ENCODE results near the gene FMNL3.
A peak's percentile ranks its signal among the peaks of the same experiment; 100 is the strongest.

FMNL3 gene

DNA sequence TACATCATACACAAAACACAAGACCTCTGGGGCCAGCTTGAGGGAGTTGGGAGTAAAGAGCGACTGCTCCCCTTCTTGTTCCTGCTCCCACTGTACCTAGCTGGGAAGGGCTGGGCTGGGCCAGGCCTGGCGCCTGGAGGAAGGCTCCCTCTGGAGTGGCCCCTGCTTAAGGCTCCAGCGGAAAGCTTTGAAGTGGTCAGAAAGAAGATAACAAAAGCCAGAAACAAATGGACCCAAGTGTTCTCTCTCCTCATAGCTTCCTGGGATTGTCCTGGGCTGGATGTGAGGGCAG, 58.5 kb downstream of the FMNL3 start:
- DNase-seq, result no peak

DNA sequence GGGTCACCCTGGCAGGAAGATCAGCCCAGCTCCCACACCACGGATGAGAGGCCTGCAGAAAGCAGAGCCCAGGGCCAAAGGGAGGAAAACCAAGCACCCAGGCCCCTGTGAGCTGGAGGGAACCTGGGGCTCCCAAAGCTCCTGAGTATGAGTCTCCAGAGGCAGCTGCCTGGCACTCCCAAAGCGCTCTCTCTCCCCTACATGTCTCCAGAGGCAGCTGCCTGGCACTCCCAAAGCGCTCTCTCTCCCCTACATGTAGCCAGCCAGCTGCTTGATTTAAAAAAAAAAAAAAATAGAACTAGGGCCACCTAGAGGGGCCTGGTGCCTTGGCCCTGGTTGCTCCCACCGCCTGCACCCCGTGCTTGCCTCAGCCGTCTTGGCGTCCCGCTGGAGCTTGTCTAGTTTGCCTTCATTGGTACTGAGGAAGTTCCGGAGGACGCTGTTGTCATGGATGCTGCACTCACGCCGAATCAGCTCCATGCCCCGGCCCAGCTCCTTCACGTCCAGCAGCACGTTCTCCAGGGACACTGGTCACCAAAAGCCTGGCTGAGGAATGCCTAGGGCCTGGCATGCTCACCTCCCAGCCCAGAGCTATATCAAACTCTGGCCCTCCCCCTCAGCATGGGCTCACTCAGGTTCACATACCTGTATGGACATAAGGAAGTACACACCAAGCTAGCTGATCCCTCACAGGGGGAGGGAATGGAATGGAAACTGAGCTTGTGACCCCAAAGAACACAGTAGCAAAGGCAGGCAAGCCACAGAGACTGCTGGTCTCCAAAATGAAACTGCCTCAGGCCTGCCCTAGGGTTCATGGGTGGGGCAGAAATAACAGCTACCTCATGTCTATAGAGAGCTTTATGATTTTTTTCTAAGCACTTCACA, 59.1 kb downstream of the FMNL3 start:
- DNase-seq, result no peak

DNA sequence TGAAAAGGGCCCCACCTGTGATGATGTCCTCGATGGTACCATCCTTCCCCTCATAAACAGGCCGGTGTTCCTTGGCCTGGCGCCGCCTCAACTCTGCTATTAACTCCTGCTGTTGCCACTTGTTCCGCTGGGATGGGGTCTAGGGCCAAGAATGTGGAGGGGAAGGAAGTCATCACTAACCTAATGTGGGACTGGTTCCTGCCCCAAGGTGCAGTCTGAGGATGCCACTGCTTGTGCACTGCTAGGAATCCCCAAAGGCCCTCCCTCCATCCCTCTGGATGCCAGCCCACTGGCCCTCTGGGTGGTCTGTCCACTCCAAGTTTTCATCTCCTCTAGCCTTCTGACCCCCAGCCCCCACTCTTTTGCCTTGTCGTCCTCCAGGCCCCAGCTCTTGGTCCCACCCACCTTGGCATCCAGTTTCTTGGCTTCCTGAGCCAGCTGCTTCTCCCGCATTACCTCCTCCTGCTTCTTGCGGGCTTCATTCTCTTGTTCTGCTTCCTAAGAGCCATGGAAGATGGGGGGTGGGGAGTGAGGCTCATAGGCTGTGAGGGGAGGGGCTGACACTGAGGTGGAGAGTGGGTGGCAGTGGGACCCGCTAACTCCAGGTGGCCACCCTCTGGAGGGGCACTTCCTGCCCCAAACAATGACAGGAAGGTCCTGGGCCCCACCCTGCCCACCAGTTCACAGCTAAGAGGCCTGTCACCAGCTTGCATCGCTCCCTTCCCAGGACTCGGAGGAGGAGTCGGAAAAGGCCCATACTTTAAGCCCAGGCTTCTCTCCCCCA, 60.1 kb downstream of the FMNL3 start:
- DNase-seq, result no peak

DNA sequence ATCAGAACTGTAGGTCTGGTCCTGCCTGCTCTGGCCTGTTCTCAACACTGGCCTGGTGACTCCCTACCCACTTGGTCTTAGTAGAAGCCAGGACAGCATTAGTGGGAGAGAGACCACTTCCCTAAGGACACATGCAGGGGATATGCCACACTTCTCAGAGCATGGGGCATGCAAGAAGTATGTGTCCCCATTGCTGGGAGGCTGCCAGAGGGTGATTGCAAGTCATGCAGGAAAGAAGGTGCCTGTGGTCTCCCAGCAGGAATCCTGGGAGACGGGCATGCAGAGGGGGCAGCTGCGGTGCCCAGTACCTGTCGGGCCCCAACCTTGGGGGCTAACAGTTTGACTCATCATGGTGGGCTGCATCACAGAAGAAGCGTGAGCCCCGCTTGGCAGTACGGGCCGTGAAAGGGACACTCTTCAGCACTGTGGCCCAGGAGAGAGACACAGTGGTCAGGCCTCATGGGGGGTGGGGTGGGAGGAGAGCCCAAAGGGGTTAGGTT, 60.8 kb downstream of the FMNL3 start:
- no peak for DNase-seq

DNA sequence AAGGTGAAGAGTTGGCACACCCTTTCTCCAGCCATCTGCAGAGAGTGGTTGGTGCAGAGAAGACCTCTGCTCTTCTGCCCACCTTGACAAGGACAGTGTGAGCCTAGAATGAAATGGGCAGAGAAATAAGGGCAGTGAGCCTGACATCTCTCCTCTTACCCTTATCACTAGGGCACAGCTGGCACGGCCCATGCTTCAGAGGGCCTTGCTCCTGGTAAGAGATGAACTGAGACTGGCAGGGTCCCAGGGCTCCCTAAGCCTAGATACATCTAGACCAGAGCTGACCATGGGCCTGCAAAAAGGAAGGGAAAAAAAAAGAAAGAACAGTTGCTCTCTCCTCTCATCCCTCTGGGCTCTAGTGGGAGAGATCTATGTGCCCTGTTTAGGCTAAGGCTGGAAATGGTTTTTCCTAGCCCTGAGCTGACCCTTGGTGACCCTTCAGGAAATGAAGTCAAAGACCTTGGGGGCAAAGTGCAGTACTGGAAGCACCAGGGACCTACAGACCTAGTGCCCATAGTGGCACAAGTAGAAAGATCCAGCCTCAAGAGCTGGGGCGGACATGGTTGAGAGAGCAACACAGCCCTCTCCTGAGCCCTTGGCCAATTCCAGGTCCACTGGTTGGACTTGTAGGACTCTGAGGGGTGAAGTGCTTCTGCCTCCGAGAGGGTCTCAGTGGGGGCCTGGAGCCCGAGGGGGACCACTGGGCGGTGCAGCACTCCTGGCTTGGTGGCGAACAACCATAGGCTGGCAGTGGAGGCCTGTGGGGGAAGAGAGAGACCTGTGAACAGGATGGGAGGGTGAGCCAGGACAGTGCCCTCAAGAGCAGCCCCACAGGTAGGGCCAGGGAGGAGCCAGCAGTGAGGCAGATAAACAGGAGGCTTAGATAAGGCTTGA, 61.8 kb downstream of the FMNL3 start:
- DNase-seq, result no peak

DNA sequence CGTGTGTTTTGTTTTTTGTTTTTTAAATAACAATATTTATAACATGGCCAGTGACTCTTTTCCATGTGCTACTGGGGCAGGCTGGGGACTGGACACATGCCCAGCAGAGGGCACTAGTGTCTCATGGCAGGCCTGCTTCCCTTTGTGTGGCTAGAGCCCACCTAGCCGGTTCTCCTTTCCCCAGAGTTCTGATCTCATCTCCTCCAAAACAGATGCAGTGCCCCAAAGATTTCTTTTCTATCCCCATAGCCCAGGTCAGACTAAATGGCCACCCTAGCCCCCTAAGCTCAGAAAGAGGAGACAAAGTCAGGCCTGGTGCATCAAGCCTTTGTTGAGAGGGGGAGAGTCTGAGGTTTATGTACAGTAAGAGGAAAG, 62.6 kb downstream of the FMNL3 start:
- DNase-seq, result peak; percentile 21

DNA sequence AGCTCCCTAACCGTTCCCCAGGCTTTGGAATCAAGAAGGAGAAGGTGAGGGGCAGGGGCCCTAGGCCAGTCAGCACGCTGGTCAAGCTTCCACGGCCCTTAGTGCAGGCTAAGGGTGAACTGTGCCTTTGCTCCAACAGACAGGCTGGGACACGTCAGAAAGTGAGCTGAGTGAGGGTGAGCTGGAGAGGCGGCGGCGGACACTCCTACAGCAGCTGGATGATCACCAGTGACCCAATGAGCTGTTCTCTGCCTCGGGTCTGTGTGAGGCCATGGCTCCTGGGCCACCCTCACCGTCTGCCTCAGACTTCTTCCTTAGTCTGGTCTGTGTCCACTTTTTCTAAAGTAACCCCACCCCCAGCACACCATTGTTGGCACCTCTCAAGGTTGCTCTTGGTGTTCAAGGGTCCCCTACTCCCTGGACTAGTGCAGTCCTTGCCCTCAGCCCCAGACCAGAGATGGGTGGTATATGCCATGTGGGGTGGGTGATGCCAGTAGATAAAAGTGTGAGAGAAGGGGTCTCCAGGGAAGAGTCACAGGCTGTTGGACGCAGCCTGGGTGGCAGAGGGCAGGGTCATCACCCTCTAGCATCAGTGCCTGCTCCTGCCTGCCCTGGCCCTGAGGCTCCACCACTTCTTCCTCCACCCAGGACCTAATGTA, 63.1 kb downstream of the FMNL3 start:
- no peak for DNase-seq

DNA sequence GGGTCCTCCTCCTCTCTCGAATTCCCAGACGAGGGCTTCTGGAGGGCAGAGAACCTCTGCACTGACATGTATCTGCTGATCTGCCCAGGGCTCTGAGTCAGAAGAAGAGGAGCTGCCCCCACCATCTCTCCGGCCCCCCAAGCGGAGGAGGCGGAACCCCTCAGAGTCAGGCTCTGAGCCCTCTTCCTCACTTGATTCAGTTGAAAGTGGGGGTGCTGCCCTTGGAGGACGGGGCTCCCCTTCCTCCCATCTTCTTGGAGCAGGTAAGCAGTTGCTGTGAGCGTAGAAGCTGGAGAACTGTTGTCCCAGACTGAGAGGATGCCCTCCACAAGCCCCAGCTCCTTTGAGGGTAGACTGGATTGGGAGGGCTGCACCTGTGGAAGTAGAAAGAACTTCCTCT, 64.1 kb downstream of the FMNL3 start:
- no peak for DNase-seq

DNA sequence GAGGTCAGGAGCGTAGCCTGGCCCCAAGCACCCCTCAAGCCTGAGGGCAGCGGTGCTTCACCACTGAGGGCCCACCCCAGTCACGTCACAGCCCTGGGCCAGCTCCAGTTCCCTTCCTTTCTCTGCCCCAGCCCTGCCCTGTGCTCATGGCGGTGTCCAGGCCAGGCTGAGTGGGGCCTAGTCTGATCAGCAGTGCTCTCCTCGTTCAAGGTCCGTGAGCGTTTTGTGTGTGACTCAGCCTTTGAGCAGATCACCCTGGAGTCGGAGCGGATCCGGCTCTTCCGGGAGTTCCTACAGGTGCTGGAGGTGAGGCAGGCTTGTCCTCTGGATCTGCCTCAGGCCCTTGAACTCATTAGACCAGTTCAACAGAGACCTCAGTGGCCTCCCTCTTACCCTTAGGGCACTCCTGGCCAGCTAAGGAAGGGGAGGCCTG, 64.8 kb downstream of the FMNL3 start:
- DNase-seq, result no peak

DNA sequence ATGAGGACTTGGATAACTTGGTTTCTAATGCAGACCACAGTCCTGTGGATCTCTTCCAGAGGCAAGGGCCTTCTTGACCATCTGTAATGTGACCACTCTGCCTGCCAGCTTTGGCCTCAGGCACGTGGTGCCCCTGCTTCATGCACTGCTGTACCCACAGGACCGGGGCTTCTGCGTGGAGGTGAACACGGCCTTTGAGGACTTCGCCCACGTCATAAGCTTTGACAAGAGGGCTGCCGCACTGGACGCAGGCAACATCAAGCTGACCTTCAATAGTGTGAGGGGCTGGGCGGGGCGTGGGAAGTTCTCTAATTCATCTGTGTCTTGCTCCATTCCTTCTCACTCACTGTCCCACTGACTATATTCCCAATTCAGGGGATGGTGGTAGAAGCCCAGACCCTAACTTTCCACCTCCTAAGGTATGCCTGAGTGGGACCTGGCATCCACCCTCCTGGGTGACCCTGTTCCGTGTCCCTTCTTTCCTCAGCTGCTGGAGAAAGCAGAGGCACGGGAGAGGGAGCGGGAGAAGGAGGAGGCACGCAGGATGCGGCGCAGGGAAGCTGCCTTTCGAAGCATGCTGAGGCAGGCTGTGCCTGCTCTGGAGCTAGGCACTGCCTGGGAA, 65.3 kb downstream of the FMNL3 start:
- no peak for DNase-seq

DNA sequence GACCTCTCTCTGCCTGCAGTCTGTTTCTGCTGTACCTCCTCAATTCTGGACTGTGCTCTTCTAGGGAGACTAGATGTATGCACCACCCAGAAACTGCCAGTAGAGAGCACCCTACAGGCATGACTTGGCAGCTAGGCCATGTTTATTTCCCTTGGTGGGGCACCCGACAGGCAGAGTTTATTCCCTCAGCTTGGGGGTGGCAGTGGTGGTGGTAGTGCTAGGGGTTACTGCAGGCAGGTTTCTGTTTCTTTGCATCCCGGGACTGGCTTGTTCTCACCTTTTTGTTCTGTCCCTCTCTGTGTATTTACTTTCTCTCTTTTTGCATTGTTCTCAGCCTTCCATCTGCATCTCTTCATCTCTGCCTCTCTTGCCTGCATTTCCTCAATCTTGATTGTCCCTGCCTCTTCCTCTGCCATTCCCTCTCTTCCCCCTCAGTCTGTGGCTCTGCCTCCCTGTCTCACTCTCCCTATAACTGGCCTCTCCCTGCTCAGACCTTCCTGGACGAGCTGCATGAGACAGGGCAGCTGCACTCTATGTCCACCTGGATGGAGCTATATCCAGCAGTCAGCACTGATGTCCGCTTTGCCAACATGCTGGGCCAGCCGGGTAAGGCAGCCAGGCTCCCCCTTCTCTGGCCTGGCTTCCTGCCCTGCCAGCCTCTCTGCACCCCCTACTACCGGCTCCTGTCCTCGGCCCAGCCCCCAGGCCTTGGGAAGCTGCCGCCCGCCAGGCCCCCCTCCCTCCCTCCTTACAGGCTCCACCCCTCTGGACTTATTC, 70.0 kb downstream of the FMNL3 start:
- DNase-seq, result no peak

DNA sequence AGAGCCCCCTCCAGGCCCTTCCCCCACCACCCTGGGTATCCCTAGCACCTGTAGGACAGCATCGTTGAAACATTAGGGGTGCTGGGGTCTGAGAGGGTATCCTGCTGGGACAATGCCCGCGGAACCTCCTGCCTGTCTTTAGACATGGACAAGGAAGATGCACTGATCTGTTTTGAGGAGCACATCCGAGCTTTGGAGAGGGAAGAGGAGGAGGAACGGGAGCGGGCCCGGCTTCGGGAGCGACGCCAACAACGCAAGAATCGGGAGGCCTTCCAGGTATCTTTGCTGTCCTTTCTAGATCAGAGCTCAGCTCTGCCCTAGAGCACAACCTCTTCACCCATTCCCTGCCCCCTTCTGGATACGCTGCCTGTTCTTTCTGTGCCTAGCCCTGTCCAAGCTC, 70.6 kb downstream of the FMNL3 start:
- no peak for DNase-seq

DNA sequence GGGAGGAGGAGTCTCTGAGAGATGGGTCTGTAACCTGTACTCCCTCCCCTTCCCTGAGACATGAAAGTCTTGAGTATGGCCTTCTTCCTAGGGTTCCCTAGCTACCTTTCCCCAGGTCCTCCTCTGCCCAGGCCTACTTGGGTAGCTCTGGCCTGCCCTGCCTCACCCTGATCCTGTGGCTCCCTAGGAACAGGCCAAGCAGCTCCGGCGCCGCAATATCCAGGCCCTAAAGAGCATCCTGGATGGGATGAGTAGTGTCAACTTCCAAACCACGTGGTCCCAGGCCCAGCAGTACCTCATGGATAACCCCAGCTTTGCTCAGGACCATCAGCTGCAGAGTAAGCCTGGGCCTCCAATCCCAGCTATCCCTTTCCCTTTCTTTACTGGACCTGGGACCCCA, 71.5 kb downstream of the FMNL3 start:
- no peak for DNase-seq

DNA sequence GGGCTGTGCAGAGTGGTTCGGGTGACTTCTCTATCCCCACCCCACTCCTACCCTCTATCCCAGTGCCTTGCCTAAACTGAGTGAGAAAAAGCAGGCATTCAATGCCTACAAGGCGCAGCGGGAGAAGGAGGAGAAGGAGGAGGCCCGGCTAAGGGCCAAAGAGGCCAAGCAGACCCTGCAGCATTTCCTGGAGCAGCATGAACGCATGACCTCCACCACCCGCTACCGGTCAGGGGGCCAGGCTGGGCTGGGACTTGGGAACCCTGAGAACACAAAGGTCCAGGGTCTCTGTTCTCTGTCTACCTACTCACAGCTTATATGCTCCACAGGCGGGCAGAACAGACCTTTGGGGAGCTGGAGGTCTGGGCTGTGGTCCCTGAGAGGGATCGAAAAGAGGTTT, 72.2 kb downstream of the FMNL3 start:
- DNase-seq, result no peak

DNA sequence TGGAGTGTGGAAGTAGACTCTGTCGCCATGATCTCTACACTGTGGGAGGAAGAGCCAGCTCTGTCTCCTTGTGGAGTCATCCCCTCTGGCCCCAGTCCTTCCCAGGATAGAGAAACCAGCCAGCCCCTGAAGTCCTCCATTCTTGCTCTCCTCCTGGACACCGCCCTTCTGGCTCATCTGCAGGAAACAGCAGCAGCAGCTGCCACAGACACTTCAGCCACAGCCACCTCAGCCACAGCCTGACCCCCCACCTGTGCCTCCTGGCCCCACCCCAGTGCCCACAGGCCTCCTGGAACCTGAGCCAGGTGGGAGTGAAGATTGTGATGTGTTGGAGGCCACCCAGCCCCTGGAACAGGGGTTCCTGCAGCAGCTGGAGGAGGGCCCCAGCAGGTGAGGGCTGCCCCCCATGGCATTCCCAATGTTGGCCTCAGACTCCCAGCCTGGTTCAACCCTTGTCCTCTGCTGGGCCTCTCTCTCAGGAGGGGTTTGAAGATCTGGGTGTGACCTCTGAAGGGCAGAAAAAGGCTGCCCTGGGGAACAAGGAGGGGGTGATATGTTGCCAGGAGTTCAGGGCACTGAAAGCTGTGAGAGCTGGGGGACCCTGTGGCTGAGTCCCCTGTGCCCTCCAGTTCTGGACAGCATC, 73.4 kb downstream of the FMNL3 start:
- DNase-seq, result no peak

DNA sequence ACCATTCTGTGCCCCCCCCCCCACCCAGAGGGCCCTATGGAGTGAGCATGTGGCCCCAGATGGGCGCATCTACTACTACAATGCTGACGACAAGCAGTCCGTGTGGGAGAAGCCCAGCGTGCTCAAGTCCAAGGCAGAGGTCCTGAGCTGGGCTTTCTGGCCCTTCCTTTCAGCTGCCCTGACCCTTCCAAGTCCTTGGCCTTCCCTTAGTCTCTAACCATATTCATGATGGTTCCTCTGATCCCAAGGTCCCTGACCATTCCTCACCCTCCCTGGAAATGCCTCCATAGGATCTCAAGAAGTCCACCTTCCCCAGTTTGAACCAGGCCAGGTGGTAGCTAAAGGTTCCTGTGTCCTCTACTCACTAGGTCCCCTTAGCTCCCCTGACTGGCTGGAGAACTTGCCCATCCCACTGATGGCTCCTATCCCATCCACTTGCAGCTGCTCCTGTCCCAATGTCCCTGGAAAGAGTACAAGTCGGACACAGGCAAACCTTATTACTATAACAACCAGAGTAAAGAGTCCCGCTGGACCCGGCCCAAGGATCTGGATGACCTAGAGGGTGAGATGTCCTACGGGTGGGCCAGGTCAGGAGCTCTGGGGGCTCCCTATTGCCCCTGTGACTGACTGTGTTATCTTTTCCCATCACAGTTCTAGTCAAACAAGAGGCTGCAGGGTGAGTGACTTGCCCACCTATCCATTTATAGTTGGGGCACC, 74.1 kb downstream of the FMNL3 start:
- DNase-seq, result no peak

DNA sequence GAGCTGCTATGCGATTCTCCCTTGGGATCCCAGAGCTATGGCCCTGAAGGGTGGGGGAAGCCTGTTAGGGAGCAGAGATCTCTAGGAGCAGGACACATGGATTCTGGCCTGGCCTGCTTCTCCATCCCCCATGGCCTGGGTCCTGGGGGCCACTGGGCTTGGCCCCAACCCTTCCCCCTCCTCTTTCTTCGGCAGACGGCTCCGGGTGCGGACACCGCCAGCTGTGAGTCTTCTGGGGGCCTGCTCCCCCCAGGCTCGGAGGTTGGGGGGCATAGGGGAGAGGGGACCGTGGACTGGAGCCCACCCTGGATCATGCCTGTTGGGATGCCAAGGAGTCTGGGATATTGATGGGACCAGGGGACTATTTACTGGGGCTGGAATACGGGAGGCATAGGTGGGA, 74.8 kb downstream of the FMNL3 start:
- DNase-seq, result no peak

DNA sequence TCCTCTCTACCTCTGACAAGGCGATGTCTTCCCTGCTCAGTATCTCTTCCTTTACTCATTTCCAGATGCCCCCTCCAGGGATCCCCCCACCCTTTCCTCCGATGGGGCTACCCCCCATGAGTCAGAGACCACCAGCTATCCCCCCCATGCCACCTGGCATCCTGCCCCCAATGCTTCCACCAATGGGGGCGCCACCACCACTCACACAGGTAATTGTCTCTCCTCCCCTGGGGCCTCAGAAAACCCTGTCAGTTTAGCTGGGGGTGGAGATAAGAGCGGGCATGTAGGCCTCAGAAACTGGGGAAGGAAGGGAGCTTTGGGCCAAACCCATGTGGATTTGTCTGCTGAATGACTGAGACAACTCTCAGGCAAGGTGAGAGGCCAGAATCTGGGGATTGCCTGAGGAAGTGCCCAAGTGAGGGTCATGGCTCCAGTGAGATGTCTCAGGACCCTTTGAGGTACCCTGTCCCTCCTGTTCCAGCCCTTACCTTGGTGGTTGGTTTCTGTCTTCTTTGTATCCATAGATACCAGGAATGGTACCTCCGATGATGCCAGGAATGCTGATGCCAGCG, 75.8 kb downstream of the FMNL3 start:
- DNase-seq, result no peak

DNA sequence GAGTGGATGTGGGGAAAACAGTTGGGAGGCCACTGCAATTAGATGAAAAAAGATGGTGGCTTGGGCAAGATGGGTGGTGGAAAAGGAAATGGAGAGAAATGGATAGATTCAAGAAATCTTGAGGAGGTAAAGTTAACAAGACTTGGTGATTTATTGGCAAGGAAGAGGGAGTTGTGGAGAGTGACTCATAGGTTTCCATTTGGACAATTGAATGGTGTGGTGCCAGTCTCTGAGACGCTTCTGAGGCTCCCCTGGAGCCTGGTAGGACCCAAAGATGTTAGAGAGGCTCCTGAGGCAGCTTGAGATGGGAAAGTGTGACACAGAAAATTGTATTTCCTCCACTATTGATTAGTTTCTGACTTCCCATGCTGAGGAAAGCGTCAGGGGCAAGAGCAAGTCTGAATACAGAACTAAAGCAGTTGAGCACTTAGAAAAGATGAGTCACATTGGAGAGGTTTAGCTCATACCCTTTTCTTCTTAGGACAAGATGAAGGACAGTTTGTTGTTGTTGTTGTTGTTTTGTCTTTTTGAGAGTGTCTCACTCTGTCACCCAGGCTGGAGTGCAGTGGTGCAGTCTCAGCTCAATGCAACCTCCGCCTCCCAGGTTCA, 79.3 kb downstream of the FMNL3 start:
- no peak for DNase-seq

Data from NCI-H187 treated with DMSO at 0.1 percent for 48 hours (cell line).